ENCODE results near the gene EME2.

The EME2 gene

GRCh38 chr16:1820096-1820945, 47.7 kb downstream of the EME2 start:
- no peak for DNase-seq

DNA sequence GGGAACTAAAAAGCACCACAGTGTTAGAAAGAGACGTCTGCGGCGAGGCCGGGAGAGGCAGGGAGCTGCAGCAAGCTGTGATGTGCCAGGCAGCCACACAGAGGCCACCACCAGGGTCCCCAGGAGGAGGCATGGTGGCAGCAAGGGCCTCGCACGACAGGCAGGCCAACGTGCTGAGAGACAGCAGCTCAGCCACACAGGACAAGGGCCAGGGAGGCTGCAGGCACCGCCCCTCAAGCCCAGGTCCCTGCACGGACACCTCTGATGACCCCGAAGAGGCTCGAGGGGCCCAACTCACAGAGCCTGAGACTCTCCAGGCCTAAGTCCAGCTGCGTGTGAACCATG, 48.3 kb downstream of the EME2 start:
- no peak for DNase-seq

- no peak for DNase-seq
These were observed 49.4 kb downstream of the EME2 start for GRCh38 chr16:1821861-1822611.

- no peak for DNase-seq
These were observed 50.2 kb downstream of the EME2 start for GRCh38 chr16:1822801-1823200.

GRCh38 chr16:1823821-1824220, 51.2 kb downstream of the EME2 start:
- no peak for DNase-seq

DNA sequence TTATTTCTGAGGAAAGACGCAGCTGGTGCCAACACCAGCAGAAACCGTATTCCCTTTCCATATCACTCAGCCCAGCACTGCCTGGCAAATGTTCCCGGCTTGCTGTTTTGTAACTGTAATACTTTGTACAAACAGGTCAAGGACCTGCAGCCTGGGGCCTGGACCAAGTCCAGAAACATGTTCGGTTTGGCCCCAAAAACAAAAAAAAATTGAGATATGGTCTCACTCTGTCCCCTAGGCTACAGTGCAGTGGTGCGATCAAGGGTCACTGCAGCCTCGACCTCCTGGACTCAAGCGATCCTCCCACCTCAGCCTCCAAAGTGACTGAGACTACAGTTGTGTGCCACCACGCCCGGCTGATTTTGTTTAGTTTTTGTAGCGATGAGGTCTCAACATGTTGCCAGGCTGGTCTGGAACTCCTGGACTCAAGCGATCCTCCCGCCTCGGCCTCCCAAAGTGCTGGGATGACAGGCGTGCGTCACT, 52.8 kb downstream of the EME2 start:
- no peak for DNase-seq

Measured in activated gamma-delta T cell treated with Interleukin-2 at 50 U/mL for 16 hours (primary cell).